GM12873 (cell line): ENCODE results near the gene NVL.

Source experiments
- CTCF ChIP-seq: IDR thresholded peaks from 2 replicates; pipeline ENCODE4 v1.5.1; 2012; ENCODE audit warnings: low read depth, mild to moderate bottlenecking, moderate library complexity, low read length, control low read depth; ENCODE audit not compliant: insufficient read depth; ENCODE audit errors: missing control alignments

Gene NVL

GRCh38 chr1:224203243-224204016 lies 126.5 kb downstream of the NVL start:
- no peak for TF ChIP-seq CTCF

GRCh38 chr1:224201853-224202252 lies 128.1 kb downstream of the NVL start:
- TF ChIP-seq CTCF = no peak

GRCh38 chr1:224201383-224201782 lies 128.6 kb downstream of the NVL start:
- no peak for TF ChIP-seq CTCF

GRCh38 chr1:224199679-224200078 lies 130.3 kb downstream of the NVL start:
- TF ChIP-seq CTCF = no peak

GRCh38 chr1:224198572-224198971 lies 131.4 kb downstream of the NVL start:
- TF ChIP-seq CTCF = no peak

GRCh38 chr1:224196813-224197600 lies 133.0 kb downstream of the NVL start:
- no peak for TF ChIP-seq CTCF

GRCh38 chr1:224193319-224193966 lies 136.5 kb downstream of the NVL start:
- no peak for TF ChIP-seq CTCF
